ENCODE measurements around the gene ACAD9.
A peak's percentile ranks its signal among the peaks of the same experiment; 100 is the strongest.
"Not testable (repeated sequence)": the region's sequence is repeated elsewhere in the genome, so short reads cannot be mapped to it uniquely, and the experiment has no call there.

ACAD9 gene

DNA sequence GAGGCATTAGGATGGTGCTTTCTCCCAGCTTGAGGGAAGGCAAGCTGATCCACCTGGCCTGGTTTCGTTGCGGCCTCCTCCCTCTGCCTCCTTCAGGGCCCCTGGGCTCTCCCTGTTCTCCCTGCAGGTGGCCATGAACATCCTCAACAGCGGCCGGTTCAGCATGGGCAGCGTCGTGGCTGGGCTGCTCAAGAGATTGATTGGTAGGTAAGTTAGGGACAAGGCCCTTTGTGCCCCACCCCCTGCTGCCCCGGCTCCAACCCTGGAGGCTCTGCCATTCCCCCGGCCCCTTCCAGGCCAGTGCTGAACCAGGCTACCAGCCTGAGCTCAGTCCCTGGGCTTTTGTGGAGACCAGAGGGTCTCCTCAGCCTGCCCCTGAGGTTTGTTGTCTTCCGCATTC, 23.0 kb downstream of the ACAD9 start:
- no peak for DNase-seq

DNA sequence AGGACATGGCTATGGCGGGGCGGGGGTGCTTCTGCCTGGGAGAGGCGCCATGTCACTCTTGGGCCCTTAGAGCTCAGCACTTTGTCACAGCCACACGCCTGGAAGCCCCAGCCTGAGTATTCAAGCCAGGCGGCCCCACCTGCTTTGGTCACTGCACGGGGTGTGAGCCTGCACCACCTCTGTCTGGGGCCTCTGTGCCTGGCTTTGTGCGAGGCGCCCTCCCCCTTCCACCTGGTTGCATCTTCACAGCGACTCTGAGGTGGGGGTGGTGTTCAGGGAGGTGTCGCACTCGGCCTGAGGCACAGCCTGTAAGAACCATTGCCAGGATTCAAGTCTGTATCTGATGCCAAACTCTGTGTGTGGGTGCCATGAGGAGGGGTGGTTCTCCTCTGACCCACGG, 24.1 kb downstream of the ACAD9 start:
- no peak for DNase-seq

GRCh38 chr3:128906031-128906803, 26.8 kb downstream of the ACAD9 start:
- DNase-seq = no peak

GRCh38 chr3:128906804-128907525, 27.5 kb downstream of the ACAD9 start:
- no peak for DNase-seq

DNA sequence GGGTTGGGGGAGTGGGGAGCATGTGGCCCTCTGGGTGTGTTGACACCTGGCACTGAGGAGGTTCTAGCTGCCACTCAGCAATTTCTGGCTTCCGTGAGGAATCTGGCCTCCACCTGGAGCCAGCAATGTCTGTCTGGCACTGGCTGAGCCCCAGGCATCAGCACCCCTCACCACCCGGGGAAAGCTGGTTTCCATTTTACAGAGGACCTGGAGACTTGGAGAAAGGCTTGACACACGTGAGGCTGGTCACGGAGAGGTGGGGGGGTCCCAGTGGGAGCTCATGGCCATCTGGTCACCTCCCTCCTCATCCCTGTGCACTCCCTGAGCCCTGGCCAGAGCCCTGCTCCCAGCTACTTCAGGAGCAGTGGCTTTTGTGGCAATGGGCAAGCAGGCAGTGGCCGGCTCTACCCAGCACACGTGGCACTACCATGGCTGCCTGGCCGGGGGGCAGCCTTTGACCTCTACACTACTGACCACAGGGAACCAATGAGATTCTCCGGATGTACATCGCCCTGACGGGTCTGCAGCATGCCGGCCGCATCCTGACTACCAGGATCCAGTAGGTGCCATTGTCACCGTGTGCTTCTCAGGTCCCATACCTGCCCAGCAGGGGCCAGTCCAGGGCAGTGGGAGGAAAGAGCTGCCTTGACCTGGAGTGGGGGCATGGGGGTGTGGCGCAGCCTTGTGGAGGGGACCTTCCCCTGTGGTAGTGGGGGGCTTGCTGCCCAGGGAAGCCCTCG, 28.5 kb downstream of the ACAD9 start:
- DNase-seq = no peak

- no peak for DNase-seq
Measured at GRCh38 chr3:128908951-128909350, 29.5 kb downstream of the ACAD9 start.

GRCh38 chr3:128910006-128910405, 30.6 kb downstream of the ACAD9 start:
- no peak for DNase-seq

- DNase-seq = no peak
Measured at GRCh38 chr3:128911911-128912310, 32.5 kb downstream of the ACAD9 start.

- DNase-seq = no peak
Measured at GRCh38 chr3:128914966-128915645, 35.7 kb downstream of the ACAD9 start.

DNA sequence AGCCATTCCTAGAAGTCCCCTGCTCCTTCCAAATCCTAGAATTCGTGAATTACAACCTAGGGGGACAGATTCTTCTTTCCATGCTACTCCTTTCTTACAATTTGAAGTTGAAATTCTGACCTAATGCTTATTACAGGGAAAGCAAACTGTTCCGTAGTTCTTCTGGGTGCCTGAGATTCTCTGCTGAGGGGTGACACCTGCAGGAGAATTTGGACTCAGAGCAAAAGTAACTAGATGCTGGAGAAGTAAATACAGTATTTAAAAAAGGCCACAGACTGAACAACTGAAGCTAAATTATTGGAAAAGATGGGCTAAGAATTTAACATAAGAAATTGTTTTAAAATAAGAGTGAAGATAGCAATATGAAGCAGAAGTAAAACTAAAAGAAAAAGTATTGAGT, 37.9 kb downstream of the ACAD9 start:
- no peak for DNase-seq

- DNase-seq = no peak
Measured at GRCh38 chr3:128919988-128920387, 40.6 kb downstream of the ACAD9 start.

- DNase-seq = peak in 4 of 5 experiments; percentile 23 to 87 (median 34)
Measured at GRCh38 chr3:128922804-128923459, 43.5 kb downstream of the ACAD9 start.

DNA sequence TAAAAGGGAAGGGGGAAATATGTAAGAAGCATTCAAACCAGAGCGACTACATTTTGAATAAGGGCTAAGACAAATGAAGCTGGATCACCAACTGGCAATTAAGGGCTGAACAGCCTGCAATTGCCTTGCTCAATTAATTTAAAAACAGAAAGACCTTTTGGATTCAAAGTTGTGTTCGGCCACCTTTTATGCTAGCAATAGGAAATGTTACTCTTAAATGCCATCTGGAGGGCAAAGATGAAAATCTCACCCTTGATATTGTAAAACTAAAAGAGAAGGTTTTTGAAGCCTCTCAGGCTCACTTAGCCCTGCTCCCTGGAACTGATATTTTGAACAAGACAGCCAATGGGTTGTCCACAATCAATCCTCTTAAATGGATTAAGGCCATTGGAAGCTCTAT, 44.2 kb downstream of the ACAD9 start:
- DNase-seq = peak in 2 of 5 experiments; percentile 2 to 62

DNA sequence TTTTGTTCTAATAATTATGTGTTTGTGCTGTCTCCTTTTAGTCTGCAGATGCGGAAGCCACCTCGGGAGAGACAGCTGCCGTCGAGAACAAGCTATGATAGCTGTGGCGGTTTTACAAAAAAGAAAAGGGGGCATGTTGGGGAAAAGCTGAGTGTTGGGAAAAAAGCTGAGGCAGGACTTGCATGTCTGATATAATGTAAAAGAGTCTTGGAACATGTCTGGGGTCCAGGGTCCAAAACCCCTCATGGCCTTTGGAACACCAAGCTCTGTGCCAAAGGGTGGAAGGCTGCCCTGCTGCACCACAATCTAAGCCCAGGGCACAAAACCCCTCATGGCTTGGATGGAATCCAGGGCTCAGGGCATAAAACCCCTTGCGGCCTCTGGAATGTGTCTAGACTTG, 44.6 kb downstream of the ACAD9 start:
- not testable (repeated sequence) for DNase-seq

DNA sequence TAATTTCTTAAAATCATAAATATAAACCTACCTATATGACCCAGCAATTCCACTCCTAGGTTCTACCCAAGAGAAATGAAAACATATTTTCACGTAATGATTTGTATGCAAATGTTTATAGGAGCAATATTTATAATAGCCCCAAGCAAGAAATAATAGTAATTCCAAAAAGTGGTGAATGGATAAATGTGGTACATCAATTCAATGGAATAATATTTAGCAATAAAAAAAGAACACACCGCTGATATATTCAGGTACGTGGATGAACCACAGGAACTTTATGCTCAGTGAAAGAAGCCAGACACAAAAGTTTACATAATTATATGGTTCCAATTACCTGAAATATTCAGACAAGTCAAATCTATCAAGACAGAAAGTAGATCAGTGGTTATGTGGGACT, 49.9 kb downstream of the ACAD9 start:
- DNase-seq = no peak

- DNase-seq = no peak
Measured at GRCh38 chr3:128931046-128931445, 51.6 kb downstream of the ACAD9 start.

DNA sequence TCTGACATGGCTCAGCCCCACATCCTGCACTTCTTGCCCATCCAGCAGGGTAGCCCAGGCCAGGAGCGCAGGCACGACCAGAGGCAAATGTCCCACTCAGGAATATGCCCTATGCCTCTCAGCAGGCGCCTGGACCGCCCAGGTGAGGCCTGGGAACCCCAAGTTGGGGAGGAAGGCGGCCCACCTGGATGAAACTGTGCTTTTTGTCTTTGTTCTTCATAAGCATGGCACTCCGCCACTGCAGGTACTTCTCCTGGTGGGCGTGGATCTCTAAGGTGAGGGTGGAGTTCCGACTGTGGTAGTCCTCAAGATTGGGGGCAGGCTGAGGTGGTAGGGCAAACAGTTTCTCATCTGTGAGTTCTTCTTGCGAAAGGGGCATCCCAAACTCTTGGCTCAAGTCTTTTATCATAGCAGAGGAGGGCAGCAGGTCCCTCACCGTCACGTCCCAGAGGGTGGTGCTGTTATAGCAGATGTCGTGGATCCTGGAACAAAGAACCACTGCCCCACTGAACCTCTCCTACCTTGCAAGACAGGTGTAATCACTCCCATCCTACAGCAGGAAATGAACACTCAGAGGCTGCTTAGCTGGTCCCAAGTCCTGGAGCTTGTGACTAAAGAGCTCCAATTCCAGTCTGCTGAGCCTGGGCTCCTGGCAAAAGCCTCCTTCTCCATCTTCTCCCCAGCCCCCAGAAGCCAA, 53.2 kb downstream of the ACAD9 start:
- no peak for DNase-seq

- DNase-seq = no peak
Measured at GRCh38 chr3:128933213-128933921, 53.9 kb downstream of the ACAD9 start.

- no peak for DNase-seq
Measured at GRCh38 chr3:128933922-128934253, 54.5 kb downstream of the ACAD9 start.

DNA sequence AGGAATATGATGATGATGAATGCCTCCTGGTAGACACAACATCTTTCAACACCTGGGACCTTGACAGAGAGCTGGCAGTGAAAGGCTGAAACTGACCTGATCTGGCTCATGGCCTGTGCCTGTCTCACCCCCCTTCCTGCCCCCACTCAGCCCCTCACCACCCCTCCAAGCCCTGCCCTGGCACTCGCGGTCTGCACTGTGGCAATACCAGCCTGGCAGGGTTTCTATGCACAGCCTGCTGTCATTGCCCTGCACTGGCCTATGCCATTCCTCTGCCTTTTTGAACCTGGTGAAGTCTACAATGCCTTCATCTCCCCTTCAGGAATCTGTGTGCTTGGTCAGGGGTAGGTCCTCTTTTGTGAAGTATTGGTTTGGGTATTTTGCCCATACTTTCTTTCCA, 56.5 kb downstream of the ACAD9 start:
- no peak for DNase-seq

GRCh38 chr3:128936341-128936740, 56.9 kb downstream of the ACAD9 start:
- no peak for DNase-seq
